GM12865 (cell line): ENCODE data around the gene DMWD.

Experiments
- DNase-seq: peaks from one replicate; pipeline ENCODE4 v3.0.0; 2010; ENCODE audit warnings: low read depth
- H3K4me3 ChIP-seq: 2 replicates; pipeline ENCODE4 v1.5.1; 2011; ENCODE audit warnings: mild to moderate bottlenecking, low read depth, low read length, control low read depth
- CTCF ChIP-seq: IDR thresholded peaks from 2 replicates; pipeline ENCODE4 v1.5.1; 2011; ENCODE audit warnings: low read length, control low read depth, low read depth, inconsistent platforms; ENCODE audit not compliant: insufficient read depth; ENCODE audit errors: missing control alignments

The DMWD gene

GRCh38 chr19:45778010-45778661 lies 14.5 kb downstream of the DMWD start:
- no peak overlapping the region for H3K4me3 ChIP-seq
- no peak for TF ChIP-seq CTCF
- DNase-seq = no peak

- DNase-seq = no peak
- H3K4me3 ChIP-seq = no peak overlapping the region
- no peak for TF ChIP-seq CTCF
Measured at GRCh38 chr19:45777395-45777961, 15.2 kb downstream of the DMWD start.

GRCh38 chr19:45774765-45775164 lies 17.9 kb downstream of the DMWD start:
- no peak overlapping the region for H3K4me3 ChIP-seq
- no peak for TF ChIP-seq CTCF
- DNase-seq = no peak

GRCh38 chr19:45773384-45773783 lies 19.3 kb downstream of the DMWD start:
- TF ChIP-seq CTCF = no peak
- DNase-seq = no peak
- H3K4me3 ChIP-seq = no peak overlapping the region

- no peak for TF ChIP-seq CTCF
- no peak overlapping the region for H3K4me3 ChIP-seq
- no peak for DNase-seq
Measured at GRCh38 chr19:45772912-45773311, 19.7 kb downstream of the DMWD start.

GRCh38 chr19:45772130-45772840 lies 20.4 kb downstream of the DMWD start:
- DNase-seq = no peak
- TF ChIP-seq CTCF = no peak
- no peak overlapping the region for H3K4me3 ChIP-seq
